Karpas-422 (cell line): ENCODE results near the gene VEZT. TPM values are rescaled to one million over a fixed set of nuclear protein-coding genes. Genes with fewer than 3 reads are reported as not detected.

ENCODE experiments used
- DNase-seq: peaks from one replicate; pipeline ENCODE4 v3.0.0-alpha.2; 2015
- H2AFZ ChIP-seq: fragments of 200-600 bp; sonication (generic); 2 replicates; pipeline ENCODE4 v1.6.1; 2014; ENCODE audit warnings: antibody characterized with exemption, low read length, mixed read lengths
- H3K27ac ChIP-seq: fragments of 200-600 bp; sonication (generic); 2 replicates; pipeline ENCODE4 v1.5.1; 2014; ENCODE audit warnings: mild to moderate bottlenecking, low read length, moderate library complexity
- H3K27me3 ChIP-seq: fragments of 200-600 bp; sonication (generic); 2 replicates; pipeline ENCODE4 v1.6.1; 2014; ENCODE audit warnings: low read length, mixed read lengths
- H3K36me3 ChIP-seq: fragments of 200-600 bp; sonication (generic); 2 replicates; pipeline ENCODE4 v1.6.1; 2014; ENCODE audit warnings: low read length, mixed read lengths; ENCODE audit not compliant: insufficient read depth
- H3K4me1 ChIP-seq: fragments of 200-600 bp; sonication (generic); 2 replicates; pipeline ENCODE4 v1.6.1; 2014; ENCODE audit warnings: mild to moderate bottlenecking, low read length, mixed read lengths
- H3K4me2 ChIP-seq: fragments of 200-600 bp; sonication (generic); 2 replicates; pipeline ENCODE4 v1.6.1; 2014; ENCODE audit warnings: low read length, low read depth, mild to moderate bottlenecking; ENCODE audit not compliant: poor library complexity, severe bottlenecking
- H3K4me3 ChIP-seq: fragments of 200-600 bp; sonication (generic); 2 replicates; pipeline ENCODE4 v1.5.1; 2014; ENCODE audit warnings: mild to moderate bottlenecking, antibody characterized with exemption, low read length, mixed read lengths
- H3K79me2 ChIP-seq: fragments of 200-600 bp; sonication (generic); 2 replicates; pipeline ENCODE4 v1.6.1; 2014; ENCODE audit warnings: mild to moderate bottlenecking, low read length, mixed read lengths
- H3K9ac ChIP-seq: fragments of 200-600 bp; sonication (generic); 2 replicates; pipeline ENCODE4 v1.6.0; 2014; ENCODE audit warnings: low read length
- H3K9me2 ChIP-seq: fragments of 200-600 bp; sonication (generic), shearing (Covaris generic); replicated peaks from 2 replicates; pipeline ENCODE4 v1.6.0; 2014; ENCODE audit warnings: mild to moderate bottlenecking, low read length, moderate library complexity; ENCODE audit not compliant: insufficient read depth
- H3K9me3 ChIP-seq: fragments of 300-700, 200-600 bp; sonication (generic); 2 replicates; pipeline ENCODE4 v1.6.1; 2014; ENCODE audit warnings: low read length, mixed read lengths
- H4K20me1 ChIP-seq: fragments of 200-600 bp; sonication (generic); 2 replicates; pipeline ENCODE4 v1.6.1; 2014; ENCODE audit warnings: mild to moderate bottlenecking, antibody characterized with exemption, low read length, low read depth; ENCODE audit not compliant: insufficient read depth
- total RNA-seq: library from RNA; depleted of rRNA; stranded (reverse); fragments of >200 nt; shearing (Covaris generic); gene quantifications from 2 replicates; pipeline ENCODE4 v1.2.3, GENCODE V29; 2014; ENCODE audit warnings: low replicate concordance

VEZT gene
- total RNA-seq, 1 experiment from 2014 or later = 169 TPM

- Histone ChIP-seq H3K9me3 (no peaks in the 10 kb centered on the region), H2AFZ (no peak overlapping the region), H3K4me1 (no peaks in the 10 kb centered on the region), H3K27me3 (no peaks in the 10 kb centered on the region), H3K9me2 (no peaks in the 10 kb centered on the region), H3K4me2 (no peak overlapping the region), H3K36me3 (peaks cover 57% of the 10 kb centered on the region), H4K20me1 (no peaks in the 10 kb centered on the region), H3K27ac (no peak overlapping the region), H3K79me2 (peaks cover 73% of the 10 kb centered on the region), H3K4me3 (no peak overlapping the region), H3K9ac (no peak overlapping the region)
- DNase-seq = no peak
These were observed 41.2 kb downstream of the VEZT start for GRCh38 chr12:95258803-95259202.

GRCh38 chr12:95259368-95259767 is 41.8 kb downstream of the VEZT start:
- H3K27me3 ChIP-seq = no peaks in the 10 kb centered on the region
- H3K4me1 ChIP-seq = no peaks in the 10 kb centered on the region
- H2AFZ ChIP-seq = no peak overlapping the region
- DNase-seq = no peak
- H3K9me3 ChIP-seq = no peaks in the 10 kb centered on the region
- H3K79me2 ChIP-seq = peaks cover 69% of the 10 kb centered on the region
- no peaks in the 10 kb centered on the region for H3K9me2 ChIP-seq
- no peak overlapping the region for H3K4me3 ChIP-seq
- no peaks in the 10 kb centered on the region for H4K20me1 ChIP-seq
- peaks cover 61% of the 10 kb centered on the region for H3K36me3 ChIP-seq
- H3K9ac ChIP-seq = no peak overlapping the region
- H3K4me2 ChIP-seq = no peak overlapping the region
- H3K27ac ChIP-seq = no peak overlapping the region

GRCh38 chr12:95261109-95261508 is 43.5 kb downstream of the VEZT start:
- no peaks in the 10 kb centered on the region for H3K4me1 ChIP-seq
- H3K9me3 ChIP-seq = no peaks in the 10 kb centered on the region
- peaks cover 69% of the 10 kb centered on the region for H3K79me2 ChIP-seq
- no peaks in the 10 kb centered on the region for H4K20me1 ChIP-seq
- no peaks in the 10 kb centered on the region for H3K9me2 ChIP-seq
- peaks cover 59% of the 10 kb centered on the region for H3K36me3 ChIP-seq
- DNase-seq = no peak
- H3K9ac ChIP-seq = no peak overlapping the region
- no peak overlapping the region for H3K4me2 ChIP-seq
- no peak overlapping the region for H3K27ac ChIP-seq
- H3K4me3 ChIP-seq = no peak overlapping the region
- H2AFZ ChIP-seq = no peak overlapping the region
- H3K27me3 ChIP-seq = no peaks in the 10 kb centered on the region

GRCh38 chr12:95262808-95263207 is 45.2 kb downstream of the VEZT start:
- Histone ChIP-seq H3K4me1 (no peaks in the 10 kb centered on the region), H3K27ac (no peak overlapping the region), H3K4me2 (no peak overlapping the region), H4K20me1 (no peaks in the 10 kb centered on the region), H3K27me3 (no peaks in the 10 kb centered on the region), H3K36me3 (peaks cover 57% of the 10 kb centered on the region), H3K79me2 (peaks cover 65% of the 10 kb centered on the region), H3K4me3 (no peak overlapping the region), H3K9ac (no peak overlapping the region), H2AFZ (no peak overlapping the region), H3K9me2 (no peaks in the 10 kb centered on the region), H3K9me3 (no peaks in the 10 kb centered on the region)
- no peak for DNase-seq

GRCh38 chr12:95265765-95266164 is 48.2 kb downstream of the VEZT start:
- peaks cover 58% of the 10 kb centered on the region for H3K79me2 ChIP-seq
- no peaks in the 10 kb centered on the region for H3K9me3 ChIP-seq
- DNase-seq = no peak
- H3K27ac ChIP-seq = no peak overlapping the region
- peaks cover 66% of the 10 kb centered on the region for H3K36me3 ChIP-seq
- H3K9me2 ChIP-seq = no peaks in the 10 kb centered on the region
- H4K20me1 ChIP-seq = no peaks in the 10 kb centered on the region
- H2AFZ ChIP-seq = no peak overlapping the region
- H3K4me1 ChIP-seq = no peaks in the 10 kb centered on the region
- H3K9ac ChIP-seq = no peak overlapping the region
- H3K4me2 ChIP-seq = no peak overlapping the region
- H3K27me3 ChIP-seq = no peaks in the 10 kb centered on the region
- no peak overlapping the region for H3K4me3 ChIP-seq

- H3K4me2 ChIP-seq = no peak overlapping the region
- peaks cover 69% of the 10 kb centered on the region for H3K36me3 ChIP-seq
- H3K9ac ChIP-seq = no peak overlapping the region
- no peak for DNase-seq
- no peak overlapping the region for H2AFZ ChIP-seq
- H4K20me1 ChIP-seq = no peaks in the 10 kb centered on the region
- no peaks in the 10 kb centered on the region for H3K9me2 ChIP-seq
- no peaks in the 10 kb centered on the region for H3K9me3 ChIP-seq
- no peak overlapping the region for H3K4me3 ChIP-seq
- H3K27ac ChIP-seq = no peak overlapping the region
- H3K27me3 ChIP-seq = no peaks in the 10 kb centered on the region
- H3K79me2 ChIP-seq = peaks cover 56% of the 10 kb centered on the region
- H3K4me1 ChIP-seq = no peaks in the 10 kb centered on the region
These were observed 48.6 kb downstream of the VEZT start for GRCh38 chr12:95266254-95266653.

GRCh38 chr12:95269892-95270291 is 52.3 kb downstream of the VEZT start:
- Histone ChIP-seq H4K20me1 (no peaks in the 10 kb centered on the region), H3K79me2 (peaks cover 60% of the 10 kb centered on the region), H3K36me3 (peaks cover 69% of the 10 kb centered on the region), H3K9ac (no peak overlapping the region), H3K4me1 (no peaks in the 10 kb centered on the region), H3K27me3 (no peaks in the 10 kb centered on the region), H3K9me3 (no peaks in the 10 kb centered on the region), H3K27ac (no peak overlapping the region), H2AFZ (no peak overlapping the region), H3K4me2 (no peak overlapping the region), H3K9me2 (no peaks in the 10 kb centered on the region), H3K4me3 (no peak overlapping the region)
- no peak for DNase-seq

- DNase-seq = no peak
- Histone ChIP-seq H3K4me3 (no peak overlapping the region), H3K9me2 (no peaks in the 10 kb centered on the region), H3K27ac (no peak overlapping the region), H3K27me3 (no peaks in the 10 kb centered on the region), H3K4me1 (no peaks in the 10 kb centered on the region), H3K79me2 (peaks cover 50% of the 10 kb centered on the region), H3K9me3 (no peaks in the 10 kb centered on the region), H3K4me2 (no peak overlapping the region), H3K9ac (no peak overlapping the region), H4K20me1 (no peaks in the 10 kb centered on the region), H2AFZ (no peak overlapping the region), H3K36me3 (peaks cover 70% of the 10 kb centered on the region)
These were observed 53.9 kb downstream of the VEZT start for GRCh38 chr12:95271465-95271864.

GRCh38 chr12:95277139-95277538 is 59.5 kb downstream of the VEZT start:
- DNase-seq = no peak
- no peaks in the 10 kb centered on the region for H3K27me3 ChIP-seq
- no peaks in the 10 kb centered on the region for H3K4me1 ChIP-seq
- H3K79me2 ChIP-seq = peaks cover 48% of the 10 kb centered on the region
- no peak overlapping the region for H2AFZ ChIP-seq
- no peaks in the 10 kb centered on the region for H3K9me3 ChIP-seq
- no peak overlapping the region for H3K9ac ChIP-seq
- H3K27ac ChIP-seq = no peak overlapping the region
- no peaks in the 10 kb centered on the region for H4K20me1 ChIP-seq
- no peaks in the 10 kb centered on the region for H3K9me2 ChIP-seq
- H3K4me3 ChIP-seq = no peak overlapping the region
- H3K36me3 ChIP-seq = peaks cover 74% of the 10 kb centered on the region
- no peak overlapping the region for H3K4me2 ChIP-seq
